HepG2 (cell line): ENCODE results near the gene PIP5KL1. TPM values are rescaled to one million over a fixed set of nuclear protein-coding genes. Genes with fewer than 3 reads are reported as not detected.
A peak's percentile ranks its signal among the peaks of the same experiment; 100 is the strongest.

Experiments
- ATF7 ChIP-seq, 2 experiments: fragments of 450-650 bp in 1 of 2; sonication (generic) in 1 of 2; formaldehyde crosslinking in 1 of 2; IDR thresholded peaks; 2 replicates each; pipeline versions ENCODE4 v1.4.0 to v1.6.1; 2016 to 2020; ENCODE audit warnings: antibody characterized with exemption in 1 of 2, mild to moderate bottlenecking in 1 of 2, missing genetic modification reagents in 1 of 2
- HNF4A ChIP-seq: sonication (generic); formaldehyde crosslinking; IDR thresholded peaks from 2 replicates; pipeline ENCODE4 v1.4.0; 2020; ENCODE audit warnings: missing genetic modification reagents
- NKX3-1 ChIP-seq: sonication (generic); formaldehyde crosslinking; IDR thresholded peaks from 2 replicates; pipeline ENCODE4 v1.5.0; 2020; ENCODE audit warnings: missing genetic modification reagents
- NR2F1 ChIP-seq, 2 experiments: fragments of 450-650 bp in 1 of 2; formaldehyde crosslinking in 1 of 2; IDR thresholded peaks; 2 replicates each; pipeline versions ENCODE4 v1.5.0 to v1.6.1; 2016 to 2020; ENCODE audit warnings: mild to moderate bottlenecking in 1 of 2, missing compliant biosample characterization in 1 of 2, missing genetic modification reagents in 1 of 2, moderate library complexity in 1 of 2
- RXRB ChIP-seq: IDR thresholded peaks from 2 replicates; pipeline ENCODE4 v1.6.1; 2016; ENCODE audit warnings: borderline replicate concordance, missing genetic modification reagents, missing compliant biosample characterization
- SIX1 ChIP-seq: sonication (generic); formaldehyde crosslinking; IDR thresholded peaks from 2 replicates; pipeline ENCODE4 v1.4.0; 2020; ENCODE audit warnings: missing genetic modification reagents, borderline replicate concordance
- SP1 ChIP-seq, 2 experiments: fragments of 450-650 bp in 1 of 2; sonication (generic) in 1 of 2; formaldehyde crosslinking in 1 of 2; IDR thresholded peaks; 2 replicates each; pipeline versions ENCODE4 v1.4.0 to v1.6.1; 2016 to 2020; ENCODE audit warnings: missing genetic modification reagents in 1 of 2
- ZNF576 ChIP-seq: sonication (generic); formaldehyde crosslinking; IDR thresholded peaks from 2 replicates; pipeline ENCODE4 v1.4.0; 2020; ENCODE audit warnings: mild to moderate bottlenecking, missing genetic modification reagents
- ZNF609 ChIP-seq: sonication (generic); formaldehyde crosslinking; IDR thresholded peaks from 2 replicates; pipeline ENCODE4 v1.4.0; 2020; ENCODE audit warnings: mild to moderate bottlenecking, missing genetic modification reagents, borderline replicate concordance
- ZNF615 ChIP-seq: sonication (generic); formaldehyde crosslinking; IDR thresholded peaks from 2 replicates; pipeline ENCODE4 v1.5.0; 2020; ENCODE audit warnings: mild to moderate bottlenecking, missing genetic modification reagents, borderline replicate concordance
- ZNF678 ChIP-seq: sonication (generic); formaldehyde crosslinking; IDR thresholded peaks from 2 replicates; pipeline ENCODE4 v1.4.0; 2020; ENCODE audit warnings: mild to moderate bottlenecking, missing genetic modification reagents
- polyA plus RNA-seq, 8 experiments: library from polyadenylated mRNA; depleted of rRNA in 3 of 8; stranded (reverse) in 7 of 8; unstranded in 1 of 8; fragments of >200 nt; fragmentation: Illumina TruSeq in 4 of 8; extraction: Trizol in 4 of 8; gene quantifications; 2 replicates each; pipeline versions ENCODE4 v1.2.1 to v1.2.3, GENCODE V29; 2011 to 2016; ENCODE audit warnings: low read depth in 4 of 8, missing spikeins in 1 of 8, mixed read lengths in 1 of 8; ENCODE audit not compliant: insufficient read depth in 1 of 8
- total RNA-seq, 5 experiments: library from RNA; depleted of rRNA; stranded (reverse); fragments of >200 nt; fragmentation: Illumina TruSeq; extraction: Trizol; gene quantifications; 2 replicates each; pipeline ENCODE4 v1.2.3, GENCODE V29; 2016; ENCODE audit warnings: low read depth in 1 of 5
- TF ChIP-seq, protein P1 (sequence below), 2 experiments: sonication (generic) in 1 of 2; formaldehyde crosslinking in 1 of 2; IDR thresholded peaks; 2 replicates each; pipeline versions ENCODE4 v1.6.1 to v1.9.0; 2014 to 2022; ENCODE audit warnings: antibody characterized with exemption in 1 of 2, borderline replicate concordance in 1 of 2, inconsistent platforms in 1 of 2, low read depth in 1 of 2, missing genetic modification reagents in 1 of 2

PIP5KL1 gene
- total and polyA plus RNA-seq, 2 of the 13 experiments (the other 11 are each of a cell fraction or from before 2014, with no cell fraction given) = 0.20 to 0.49 TPM

GRCh38 chr9:127903557-127904475, 26.8 kb downstream of the PIP5KL1 start (continued):
- TF ChIP-seq ZNF678 = no peak
- TF ChIP-seq HNF4A = peak; percentile 67; the same call in 1 of the 2 replicates
- no peak for TF ChIP-seq ZNF576 (CRISPR knock-in tag)
- TF ChIP-seq NKX3-1 (CRISPR knock-in tag) = 0 out of 2 replicates have a peak, but pooled peaks have one; percentile 40
- peak; percentile 84 for TF ChIP-seq ZNF609 (CRISPR knock-in tag)
- TF ChIP-seq SIX1 = no peak
- TF ChIP-seq SP1 (IDR thresholded peaks at IDR 0.05) = no peak
- TF ChIP-seq SP1 (CRISPR knock-in tag; IDR thresholded peaks at IDR 0.05) = peak; percentile 44; the same call in 1 of the 2 replicates
- TF ChIP-seq, protein P1, sequence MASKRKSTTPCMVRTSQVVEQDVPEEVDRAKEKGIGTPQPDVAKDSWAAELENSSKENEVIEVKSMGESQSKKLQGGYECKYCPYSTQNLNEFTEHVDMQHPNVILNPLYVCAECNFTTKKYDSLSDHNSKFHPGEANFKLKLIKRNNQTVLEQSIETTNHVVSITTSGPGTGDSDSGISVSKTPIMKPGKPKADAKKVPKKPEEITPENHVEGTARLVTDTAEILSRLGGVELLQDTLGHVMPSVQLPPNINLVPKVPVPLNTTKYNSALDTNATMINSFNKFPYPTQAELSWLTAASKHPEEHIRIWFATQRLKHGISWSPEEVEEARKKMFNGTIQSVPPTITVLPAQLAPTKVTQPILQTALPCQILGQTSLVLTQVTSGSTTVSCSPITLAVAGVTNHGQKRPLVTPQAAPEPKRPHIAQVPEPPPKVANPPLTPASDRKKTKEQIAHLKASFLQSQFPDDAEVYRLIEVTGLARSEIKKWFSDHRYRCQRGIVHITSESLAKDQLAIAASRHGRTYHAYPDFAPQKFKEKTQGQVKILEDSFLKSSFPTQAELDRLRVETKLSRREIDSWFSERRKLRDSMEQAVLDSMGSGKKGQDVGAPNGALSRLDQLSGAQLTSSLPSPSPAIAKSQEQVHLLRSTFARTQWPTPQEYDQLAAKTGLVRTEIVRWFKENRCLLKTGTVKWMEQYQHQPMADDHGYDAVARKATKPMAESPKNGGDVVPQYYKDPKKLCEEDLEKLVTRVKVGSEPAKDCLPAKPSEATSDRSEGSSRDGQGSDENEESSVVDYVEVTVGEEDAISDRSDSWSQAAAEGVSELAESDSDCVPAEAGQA (IDR thresholded peaks at IDR 0.05; ENCODE audit: low read depth) = no peak
- TF ChIP-seq, protein P1 (CRISPR knock-in tag; IDR thresholded peaks at IDR 0.05; ENCODE audit: borderline replicate concordance) = no peak
- TF ChIP-seq RXRB (CRISPR knock-in tag) = peak; percentile 95
- no peak for TF ChIP-seq ATF7 (IDR thresholded peaks at IDR 0.05)
- TF ChIP-seq ATF7 (CRISPR knock-in tag; IDR thresholded peaks at IDR 0.05) = peak; percentile 64; the same call in 1 of the 2 replicates
- no peak for TF ChIP-seq ZNF615 (CRISPR knock-in tag)
- TF ChIP-seq NR2F1 (CRISPR knock-in tag; IDR thresholded peaks at IDR 0.05) = peak; percentile 26 to 68; a peak in 1 of 4 replicates
